ENCODE data around the gene NBL1. TPM values are rescaled to one million over a fixed set of nuclear protein-coding genes. Genes with fewer than 3 reads are reported as not detected.
A peak's percentile ranks its signal among the peaks of the same experiment; 100 is the strongest.

The NBL1 gene
- total and polyA plus RNA-seq, 2 of the 4 experiments (the other 2 are of a cell fraction): 14.0 to 54.2 TPM

GRCh38 chr1:19623523-19623922 is 20.6 kb upstream of the NBL1 start:
- no peak for ATAC-seq (ENCODE audit: low read depth)

More at GRCh38 chr1:19623523-19623922, 20.6 kb upstream of the NBL1 start:
- H4K8ac ChIP-seq (ENCODE audit: low read depth in 2 of 2, low read length in 2 of 2): no peak overlapping the region
- peaks cover 13% of the 10 kb centered on the region for H3K4me1 ChIP-seq (ENCODE audit: control insufficient read depth, insufficient read depth, low read length)
- H3K18ac ChIP-seq (ENCODE audit: low read depth, low read length): no peak overlapping the region
- H2BK20ac ChIP-seq (ENCODE audit: low read depth, low read length): no peak overlapping the region
- no CpG with 5 or more reads among the region's 3 CpGs for WGBS, 2 experiments (ENCODE audit: extremely low coverage in 2 of 2, insufficient read length in 1 of 2)
- H2BK15ac ChIP-seq (ENCODE audit: low read depth, low read length): no peak overlapping the region
- H3K4me2 ChIP-seq (ENCODE audit: low read depth, low read length): no peak overlapping the region; the same call in 1 of the 2 replicates
- H3K4me3 ChIP-seq (ENCODE audit: insufficient read depth, low read depth, low read length): no peak overlapping the region
- H3K79me1 ChIP-seq (ENCODE audit: low read depth in 1 of 2, low read length in 2 of 2): peaks cover 30 to 49% of the 10 kb centered on the region in 2 experiments
- H4K5ac ChIP-seq (ENCODE audit: low read depth, low read length): no peak overlapping the region
- no peak overlapping the region for H3K9ac ChIP-seq (ENCODE audit: low read depth, low read length)
- H3K56ac ChIP-seq (ENCODE audit: extremely low read depth, insufficient read depth, low read length): no peak overlapping the region
- dilution Hi-C loops (cut with HindIII; ENCODE audit: low sequenced_read_pairs, unreplicated experiment) (no loop called here), intact Hi-C loops (cut with micrococcal nuclease) (no loop called here), in situ Hi-C loops (cut with MboI; ENCODE audit: low sequenced_read_pairs) (no loop called here)
- ChIA-PET POLR2A (ENCODE audit: unreplicated experiment) (no interaction called here), CTCF (no interaction called here)
- no peaks in the 10 kb centered on the region for H3K9me3 ChIP-seq (ENCODE audit: control insufficient read depth, insufficient read depth, low read length)
- H3K14ac ChIP-seq (replicated peaks; ENCODE audit: low read depth, low read length): no peak overlapping the region
- H4K20me1 ChIP-seq (ENCODE audit: insufficient read depth, low read length): peaks cover 9% of the 10 kb centered on the region; the same call in 1 of the 2 replicates
- H3K23ac ChIP-seq (ENCODE audit: low read depth, low read length): no peak overlapping the region
- H3K27me3 ChIP-seq (ENCODE audit: control insufficient read depth, insufficient read depth, low read length): no peaks in the 10 kb centered on the region
- no TSS peak for BruUV-seq (replicated peaks)
- no peak overlapping the region for H2BK120ac ChIP-seq (ENCODE audit: low read depth, low read length)
- 0 out of 2 replicates have a peak, but pooled peaks cover 7% of the 10 kb centered on the region for H3K9me1 ChIP-seq (ENCODE audit: insufficient read depth, low read length)
- H3K4ac ChIP-seq (ENCODE audit: low read depth, low read length): no peak overlapping the region
- H3K27ac ChIP-seq (ENCODE audit: insufficient read depth, low read length): no peak overlapping the region
- H2BK5ac ChIP-seq (ENCODE audit: low read depth, low read length, poor library complexity, severe bottlenecking): no peak overlapping the region
- no peak overlapping the region for H4K91ac ChIP-seq (ENCODE audit: insufficient read depth, low read depth, low read length)
- H2AFZ ChIP-seq (replicated peaks; ENCODE audit: low read length, poor library complexity): no peak overlapping the region
- TF ChIP-seq NFE2L2 (IDR thresholded peaks at IDR 0.05; ENCODE audit: low read depth, low read length): no peak
- TF ChIP-seq CHD1 (IDR thresholded peaks at IDR 0.05; ENCODE audit: low read depth, low read length): no peak
- TF ChIP-seq MAFK (IDR thresholded peaks at IDR 0.05; ENCODE audit: low read depth, low read length): no peak
- no peak for TF ChIP-seq RCOR1 (IDR thresholded peaks at IDR 0.05; ENCODE audit: insufficient replicate concordance, low read length)
- no peak for TF ChIP-seq SMC3 (IDR thresholded peaks at IDR 0.05; ENCODE audit: low read depth, low read length)
- TF ChIP-seq ELK1 (IDR thresholded peaks at IDR 0.05; ENCODE audit: borderline replicate concordance, low read depth, low read length): no peak
- TF ChIP-seq POLR2A (IDR thresholded peaks at IDR 0.05; ENCODE audit: low read depth, low read length): no peak
- TF ChIP-seq CEBPB (IDR thresholded peaks at IDR 0.05; ENCODE audit: low read depth, low read length): no peak
- TF ChIP-seq CTCF (conservative IDR thresholded peaks at IDR 0.05; ENCODE audit: low read depth, low read length): no peak
- no peak for TF ChIP-seq BHLHE40 (IDR thresholded peaks at IDR 0.05; ENCODE audit: low read depth, low read length)
- TF ChIP-seq FOS (IDR thresholded peaks at IDR 0.05; ENCODE audit: low read depth, low read length): no peak
- TF ChIP-seq RAD21 (IDR thresholded peaks at IDR 0.05; ENCODE audit: low read length): no peak
- no peak for TF ChIP-seq USF2 (IDR thresholded peaks at IDR 0.05; ENCODE audit: low read depth, low read length)
- TF ChIP-seq RFX5 (IDR thresholded peaks at IDR 0.05; ENCODE audit: low read depth, low read length): no peak
- no peak for TF ChIP-seq MXI1 (IDR thresholded peaks at IDR 0.05; ENCODE audit: borderline replicate concordance, low read depth, low read length)
- TF ChIP-seq MAZ (IDR thresholded peaks at IDR 0.05; ENCODE audit: borderline replicate concordance, low read depth, low read length): no peak
- peak; percentile 52 for DNase-seq
- peaks cover 27% of the 10 kb centered on the region for H3K36me3 ChIP-seq (ENCODE audit: control insufficient read depth, insufficient read depth, low read length)
- H2AK9ac ChIP-seq (replicated peaks; ENCODE audit: low read depth, low read length, poor library complexity): no peak overlapping the region
- no peak overlapping the region for H2AK5ac ChIP-seq (ENCODE audit: low read depth, low read length)

All from IMR-90 (cell line).